GM21528 (cell line): Measurements from ENCODE around the gene KATNBL1.
"Not testable (repeated sequence)": the region's sequence is repeated elsewhere in the genome, so short reads cannot be mapped to it uniquely, and the experiment has no call there.

Experiments used
- ATAC-seq: cut with Tn5 transposase; IDR thresholded peaks from one replicate; pipeline ENCODE4 v1.9.1; 2021; ENCODE audit warnings: mild to moderate bottlenecking, moderate library complexity; ENCODE audit not compliant: unreplicated experiment, low FRiP score

Gene KATNBL1

DNA sequence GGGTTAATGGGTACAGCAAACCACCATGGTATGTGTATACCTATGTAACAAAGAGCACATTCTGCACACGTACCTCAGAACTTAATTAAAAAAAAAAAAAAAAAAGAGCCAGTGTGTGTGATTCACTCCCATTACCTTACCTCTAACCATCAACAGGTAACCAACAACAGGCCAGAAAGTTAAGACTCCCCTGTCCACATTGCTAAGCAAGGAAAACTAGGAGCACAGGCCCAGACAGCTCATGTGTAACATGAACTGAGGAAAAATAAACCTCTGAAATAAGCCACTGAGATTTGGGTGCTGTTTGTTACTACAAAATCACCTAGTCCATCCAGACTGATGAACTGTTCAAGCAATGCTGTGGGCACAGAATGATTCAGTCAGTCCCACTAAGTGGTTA, 6.0 kb downstream of the KATNBL1 start:
- ATAC-seq = no peak

DNA sequence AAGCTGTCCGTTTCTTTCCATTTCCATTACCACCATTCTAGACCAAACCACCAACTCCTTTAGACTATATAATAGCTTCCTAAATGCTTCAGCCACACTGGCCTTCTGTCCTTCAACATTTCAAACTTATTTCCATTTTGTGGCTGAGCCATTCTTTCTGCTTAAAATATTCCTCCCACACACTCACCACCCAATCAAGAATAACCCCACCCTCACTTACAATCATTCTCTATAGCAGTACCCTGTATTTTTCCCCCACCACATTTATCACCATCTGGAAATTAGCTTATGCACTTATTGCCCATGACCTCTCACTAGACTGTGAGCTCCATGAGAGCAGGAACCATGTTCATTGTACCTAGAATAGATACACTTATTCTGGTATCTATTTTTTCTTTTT, 6.6 kb downstream of the KATNBL1 start:
- no peak for ATAC-seq

DNA sequence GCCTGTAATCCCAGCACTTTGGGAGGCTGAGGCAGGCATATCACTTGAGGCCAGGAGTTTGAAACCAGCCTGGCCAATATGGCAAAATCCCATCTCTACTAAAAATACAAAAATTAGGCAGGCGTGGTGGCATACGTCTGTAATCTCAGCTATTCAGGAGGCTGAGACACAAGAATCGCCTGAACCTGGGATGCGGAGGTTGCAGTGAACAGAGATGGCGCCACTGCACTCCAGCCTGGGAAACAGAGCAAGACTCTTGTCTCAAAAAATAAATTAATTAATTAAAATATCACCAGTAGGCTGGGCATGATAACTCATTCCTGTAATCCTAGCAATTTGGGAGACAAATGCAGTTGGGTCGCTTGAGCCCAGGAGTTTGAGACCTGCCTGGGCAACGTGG, 16.6 kb downstream of the KATNBL1 start:
- ATAC-seq = not testable (repeated sequence)

- no peak for ATAC-seq
Measured at GRCh38 chr15:34188711-34189110, 21.2 kb downstream of the KATNBL1 start.

GRCh38 chr15:34185666-34186065, 24.2 kb downstream of the KATNBL1 start:
- ATAC-seq = no peak

- ATAC-seq = no peak
Measured at GRCh38 chr15:34182942-34183341, 27.0 kb downstream of the KATNBL1 start.

GRCh38 chr15:34179234-34179633, 30.7 kb downstream of the KATNBL1 start:
- ATAC-seq = no peak

- not testable (repeated sequence) for ATAC-seq
Measured at GRCh38 chr15:34165987-34166573, 43.8 kb downstream of the KATNBL1 start.

GRCh38 chr15:34161329-34161963, 48.5 kb downstream of the KATNBL1 start:
- ATAC-seq = no peak

GRCh38 chr15:34160735-34161134, 49.2 kb downstream of the KATNBL1 start:
- no peak for ATAC-seq

DNA sequence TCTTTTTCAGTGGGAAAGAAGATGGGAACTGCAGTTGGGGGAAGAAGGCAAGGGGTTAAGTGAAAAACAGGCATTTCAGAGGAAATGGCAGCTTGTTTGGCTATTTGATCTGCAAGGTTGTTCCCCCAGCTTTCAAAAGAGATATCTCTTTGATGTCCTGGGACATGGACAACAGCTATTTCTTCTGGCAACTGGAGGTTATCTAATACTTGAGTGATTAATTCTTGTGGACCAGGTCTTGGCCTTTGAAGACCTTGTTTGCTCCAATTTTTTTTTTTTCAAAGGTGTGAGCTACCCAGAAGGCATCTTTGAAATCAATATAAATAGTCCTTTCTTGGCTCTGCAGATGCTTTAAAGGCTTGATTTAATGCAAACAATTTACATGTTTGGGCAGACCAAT, 51.5 kb downstream of the KATNBL1 start:
- ATAC-seq = no peak

- ATAC-seq = no peak
Measured at GRCh38 chr15:34155859-34156258, 54.0 kb downstream of the KATNBL1 start.

- ATAC-seq = no peak
Measured at GRCh38 chr15:34154725-34155204, 55.1 kb downstream of the KATNBL1 start.

DNA sequence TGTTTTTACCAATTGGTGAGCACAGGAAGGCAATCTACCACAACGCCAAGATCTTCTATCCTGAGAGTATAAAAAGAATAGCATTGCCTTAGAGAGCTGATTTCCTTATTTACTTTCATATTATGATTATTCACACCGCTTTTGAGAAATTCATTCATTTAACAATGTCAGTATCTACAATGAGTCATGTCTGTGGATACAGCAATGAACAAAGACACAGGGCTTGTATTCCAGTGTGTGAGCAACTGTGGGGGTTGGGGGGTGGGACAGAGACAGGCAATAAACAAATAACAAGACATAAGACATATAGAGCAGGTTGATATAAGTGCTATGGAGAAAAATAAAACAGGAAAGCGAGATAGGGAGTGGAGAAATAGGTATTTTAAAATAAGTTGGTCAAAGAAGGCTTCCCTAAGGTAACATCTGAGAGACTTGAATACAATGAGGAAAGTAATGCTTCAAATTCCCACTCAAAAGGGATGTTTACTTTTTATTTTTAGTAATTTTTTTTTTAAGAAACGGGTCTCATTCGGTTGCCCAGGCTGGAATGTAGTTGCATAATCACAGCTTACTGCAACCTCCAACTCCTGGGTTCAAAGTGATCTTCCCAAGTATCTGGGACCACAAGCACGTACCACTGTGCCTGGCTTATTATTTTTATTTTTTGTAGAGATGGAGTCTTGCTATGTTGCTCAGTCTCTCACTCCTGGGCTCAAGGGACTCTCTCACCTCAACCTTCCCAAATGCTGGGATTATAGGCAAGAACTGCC, 62.3 kb downstream of the KATNBL1 start:
- no peak for ATAC-seq

GRCh38 chr15:34133511-34133910, 76.4 kb downstream of the KATNBL1 start:
- ATAC-seq = no peak

GRCh38 chr15:34132881-34133280, 77.0 kb downstream of the KATNBL1 start:
- no peak for ATAC-seq

- no peak for ATAC-seq
Measured at GRCh38 chr15:34128898-34129297, 81.0 kb downstream of the KATNBL1 start.

DNA sequence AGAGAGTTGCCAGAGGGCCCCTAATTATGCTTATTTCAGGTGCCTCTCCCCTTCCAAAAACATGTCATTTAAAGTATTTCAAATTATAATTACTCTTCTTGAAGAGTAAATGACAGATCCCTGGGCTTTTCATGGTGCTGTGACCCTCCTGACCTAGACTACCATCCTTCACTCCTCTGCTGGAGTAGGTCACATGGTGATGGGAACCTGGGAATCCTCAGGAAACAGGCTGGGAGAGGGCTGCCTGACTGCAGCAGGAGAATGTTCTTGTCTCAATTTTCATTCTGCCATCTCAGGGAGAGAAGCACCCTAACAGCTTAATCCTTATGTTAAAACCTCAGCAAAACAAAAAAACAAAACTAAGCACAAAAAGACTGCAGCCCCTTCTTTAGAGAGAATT, 83.4 kb downstream of the KATNBL1 start:
- no peak for ATAC-seq

DNA sequence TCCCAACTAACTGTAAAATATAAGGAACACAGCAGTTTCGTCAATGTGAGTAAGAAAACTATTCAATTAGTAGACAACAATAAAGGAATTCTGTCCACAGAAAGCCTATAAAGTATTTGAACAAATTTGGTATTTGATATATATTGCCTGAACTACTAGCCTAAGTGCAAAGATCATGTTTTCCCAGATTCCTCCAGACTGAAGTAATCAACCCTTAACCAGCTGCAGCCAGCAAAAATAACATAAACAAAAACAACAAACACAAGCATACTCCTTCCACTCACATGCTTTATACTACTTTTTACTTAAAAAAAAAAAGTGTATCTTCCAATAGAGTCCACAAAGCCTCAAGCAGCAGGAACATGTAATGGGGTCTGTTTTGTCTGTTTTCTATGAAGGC, 84.0 kb downstream of the KATNBL1 start:
- ATAC-seq = no peak

GRCh38 chr15:34124651-34125050, 85.2 kb downstream of the KATNBL1 start:
- no peak for ATAC-seq

GRCh38 chr15:34122771-34123183, 87.1 kb downstream of the KATNBL1 start:
- ATAC-seq = no peak

GRCh38 chr15:34121786-34122185, 88.1 kb downstream of the KATNBL1 start:
- not testable (repeated sequence) for ATAC-seq
